ENCODE results near the gene NRIP3. TPM values are rescaled to one million over a fixed set of nuclear protein-coding genes. Genes with fewer than 3 reads are reported as not detected.

NRIP3 gene
- total and polyA plus RNA-seq, 9 of the 15 experiments (the other 6 are each of a cell fraction or from before 2014, with no cell fraction given) = 4.4 to 18.7 (median 11.6) TPM

DNA sequence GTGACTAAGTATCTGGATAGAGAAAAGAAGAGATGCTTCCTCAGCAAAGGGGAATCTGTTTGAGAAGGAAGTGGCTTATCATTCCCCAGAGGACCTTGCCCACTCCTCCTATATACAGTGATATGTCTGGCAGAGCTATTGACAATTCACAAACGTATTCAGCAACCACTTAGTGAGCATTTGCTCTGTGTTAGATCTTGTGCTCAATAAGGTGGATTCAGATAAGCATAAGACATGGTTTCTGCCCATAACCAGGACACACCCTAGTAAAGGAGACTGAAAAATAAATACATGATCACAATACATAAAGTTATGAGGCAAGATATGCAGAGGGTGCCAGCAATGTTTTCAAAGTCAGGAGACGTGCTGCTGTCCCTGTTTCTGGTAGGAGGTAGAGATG, 41.0 kb downstream of the NRIP3 start (continued):
- TF ChIP-seq, protein P1, sequence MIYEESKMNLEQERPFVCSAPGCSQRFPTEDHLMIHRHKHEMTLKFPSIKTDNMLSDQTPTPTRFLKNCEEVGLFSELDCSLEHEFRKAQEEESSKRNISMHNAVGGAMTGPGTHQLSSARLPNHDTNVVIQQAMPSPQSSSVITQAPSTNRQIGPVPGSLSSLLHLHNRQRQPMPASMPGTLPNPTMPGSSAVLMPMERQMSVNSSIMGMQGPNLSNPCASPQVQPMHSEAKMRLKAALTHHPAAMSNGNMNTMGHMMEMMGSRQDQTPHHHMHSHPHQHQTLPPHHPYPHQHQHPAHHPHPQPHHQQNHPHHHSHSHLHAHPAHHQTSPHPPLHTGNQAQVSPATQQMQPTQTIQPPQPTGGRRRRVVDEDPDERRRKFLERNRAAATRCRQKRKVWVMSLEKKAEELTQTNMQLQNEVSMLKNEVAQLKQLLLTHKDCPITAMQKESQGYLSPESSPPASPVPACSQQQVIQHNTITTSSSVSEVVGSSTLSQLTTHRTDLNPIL (CRISPR knock-in tag; IDR thresholded peaks at IDR 0.05) = no peak

DNA sequence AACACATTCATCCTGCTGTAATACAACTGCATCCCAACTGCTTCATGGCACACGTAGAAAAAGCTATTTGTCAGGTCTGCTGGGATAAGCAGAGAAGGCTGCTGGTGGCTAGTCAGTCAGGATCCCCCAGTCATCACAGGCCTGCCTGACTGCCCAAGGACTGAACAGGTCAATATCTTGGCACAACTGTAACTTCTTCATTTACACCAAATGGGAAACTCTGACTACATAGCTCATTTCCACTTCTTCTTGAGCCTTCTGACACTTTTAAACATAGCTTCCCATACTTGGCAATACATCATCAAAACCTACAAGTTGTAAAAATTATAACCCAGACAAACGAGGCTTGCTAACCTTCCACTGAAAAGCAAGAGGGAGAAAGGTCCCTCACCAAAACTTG, 42.4 kb downstream of the NRIP3 start:
- H3K27me3 ChIP-seq (ENCODE audit: control insufficient read depth in 2 of 2, insufficient read depth in 2 of 2, low read length in 2 of 2) = no peaks in the 10 kb centered on the region
- H3K36me3 ChIP-seq (ENCODE audit: control insufficient read depth, insufficient read depth, low read length) = peaks cover 14% of the 10 kb centered on the region; the same call in 1 of the 3 replicates
- no peak for FAIRE-seq
- H3K4me2 ChIP-seq (ENCODE audit: insufficient read depth, low read length) = no peak overlapping the region
- in situ Hi-C loops (cut with MboI) (no loop called here), intact Hi-C loops (cut with micrococcal nuclease) (loop anchor here (5.0 kb wide), 1 partner anchor 41 kb away; the partner anchor contains the start of gene NRIP3)
- H3K9ac ChIP-seq (ENCODE audit: insufficient read depth in 1 of 2, low read depth in 2 of 2, low read length in 2 of 2) = no peak overlapping the region
- no peaks in the 10 kb centered on the region for H3K9me1 ChIP-seq (ENCODE audit: control insufficient read depth, insufficient read depth, low read length)
- H3K79me2 ChIP-seq (ENCODE audit: control insufficient read depth, insufficient read depth, low read length) = peaks cover 54% of the 10 kb centered on the region
- DNase-seq (ENCODE audit: extremely low read depth in 1 of 4, low spot score in 3 of 4) = no peak
- no TSS peak for BruUV-seq (replicated peaks)
- H2AFZ ChIP-seq (ENCODE audit: low read depth, low read length) = no peak overlapping the region
- CTCF ChIA-PET (ENCODE audit: low intra/inter-chr PET ratio) = no interaction called here
- H4K20me1 ChIP-seq (replicated peaks; ENCODE audit: control insufficient read depth, insufficient read depth, low read length) = no peaks in the 10 kb centered on the region
- H3K9me3 ChIP-seq (replicated peaks; ENCODE audit: control insufficient read depth, insufficient read depth, low read depth, low read length) = no peaks in the 10 kb centered on the region
- POLR2A ChIA-PET = interaction anchor here (0.7 to 0.8 kb wide), 2 partner anchors 12 to 451 kb away, joined by 3 read pairs; no protein-coding TSS in a partner anchor
- 43% methylated on average over 2 of the region's 2 CpGs for WGBS (ENCODE audit: insufficient coverage, low coverage, missing lambda C conversion rate)
- peaks cover 10 to 22% of the 10 kb centered on the region in 2 experiments; a peak in 4 of 5 replicates for H3K4me1 ChIP-seq (replicated peaks in 1 of 2; ENCODE audit: control insufficient read depth in 2 of 2, insufficient read depth in 2 of 2, low read length in 2 of 2)
- H3K4me3 ChIP-seq = no peak overlapping the region
- no peak overlapping the region for H3K27ac ChIP-seq (ENCODE audit: extremely low read depth, low read depth, low read length)
- TF ChIP-seq, protein P2, sequence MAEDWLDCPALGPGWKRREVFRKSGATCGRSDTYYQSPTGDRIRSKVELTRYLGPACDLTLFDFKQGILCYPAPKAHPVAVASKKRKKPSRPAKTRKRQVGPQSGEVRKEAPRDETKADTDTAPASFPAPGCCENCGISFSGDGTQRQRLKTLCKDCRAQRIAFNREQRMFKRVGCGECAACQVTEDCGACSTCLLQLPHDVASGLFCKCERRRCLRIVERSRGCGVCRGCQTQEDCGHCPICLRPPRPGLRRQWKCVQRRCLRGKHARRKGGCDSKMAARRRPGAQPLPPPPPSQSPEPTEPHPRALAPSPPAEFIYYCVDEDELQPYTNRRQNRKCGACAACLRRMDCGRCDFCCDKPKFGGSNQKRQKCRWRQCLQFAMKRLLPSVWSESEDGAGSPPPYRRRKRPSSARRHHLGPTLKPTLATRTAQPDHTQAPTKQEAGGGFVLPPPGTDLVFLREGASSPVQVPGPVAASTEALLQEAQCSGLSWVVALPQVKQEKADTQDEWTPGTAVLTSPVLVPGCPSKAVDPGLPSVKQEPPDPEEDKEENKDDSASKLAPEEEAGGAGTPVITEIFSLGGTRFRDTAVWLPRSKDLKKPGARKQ (CRISPR knock-in tag; IDR thresholded peaks at IDR 0.05) = no peak
- no peak for ATAC-seq

Measured in K562 (cell line).